H1 (cell line): ENCODE measurements around the gene PDK2. TPM values are rescaled to one million over a fixed set of nuclear protein-coding genes. Genes with fewer than 3 reads are reported as not detected.

Experiments
- CTCF ChIA-PET: fragments of 300-600 bp; sonication (Branson Sonifier 250); formaldehyde crosslinking; loops from one replicate; lab custom pipeline; 2021; ENCODE audit not compliant: partially characterized antibody; lab: Charles Lee
- POLR2A ChIA-PET: fragments of 300-600 bp; sonication (Branson Sonifier 250); formaldehyde crosslinking; loops from one replicate; lab custom pipeline; 2021; ENCODE audit warnings: inconsistent platforms; ENCODE audit not compliant: partially characterized antibody; lab: Charles Lee
- DNase-seq, 2 experiments: peaks; one replicate each; pipeline versions ENCODE4 v3.0.0 to v3.0.0-alpha.2; 2010 to 2022; ENCODE audit warnings: low spot score in 2 of 2, low read depth in 1 of 2, mixed read lengths in 1 of 2
- FAIRE-seq: peaks from 2 replicates; lab custom pipeline; 2011; peaks lifted over from hg19 to GRCh38; lab: Jason Lieb, UNC
- H2AFZ ChIP-seq: 2 replicates; pipeline ENCODE4 v1.8.1; 2012; ENCODE audit warnings: low read length, inconsistent platforms
- H2AK5ac ChIP-seq: 2 replicates; pipeline ENCODE4 v1.6.1; 2013; ENCODE audit warnings: low read depth, low read length
- H2BK120ac ChIP-seq: replicated peaks from 2 replicates; pipeline ENCODE3; 2013; ENCODE audit warnings: low read depth, low read length, inconsistent platforms
- H2BK12ac ChIP-seq: 2 replicates; pipeline ENCODE4 v1.6.1; 2013; ENCODE audit warnings: low read depth, low read length
- H2BK15ac ChIP-seq: 2 replicates; pipeline ENCODE4 v1.6.1; 2013; ENCODE audit warnings: low read length
- H2BK20ac ChIP-seq: 2 replicates; pipeline ENCODE4 v1.6.1; 2013; ENCODE audit warnings: low read length
- H2BK5ac ChIP-seq: 2 replicates; pipeline ENCODE4 v1.6.1; 2013; ENCODE audit warnings: low read depth, low read length
- H3K14ac ChIP-seq: 2 replicates; pipeline ENCODE4 v1.6.1; 2013; ENCODE audit warnings: inconsistent platforms; ENCODE audit not compliant: insufficient read length
- H3K18ac ChIP-seq: 2 replicates; pipeline ENCODE4 v1.6.1; 2013; ENCODE audit warnings: low read length; ENCODE audit errors: extremely low read depth
- H3K23ac ChIP-seq: 2 replicates; pipeline ENCODE4 v1.6.1; 2013; ENCODE audit warnings: inconsistent platforms; ENCODE audit not compliant: insufficient read length
- H3K23me2 ChIP-seq: 2 replicates; pipeline ENCODE4 v1.6.1; 2013; ENCODE audit warnings: low read depth, low read length
- H3K27ac ChIP-seq: 2 replicates; pipeline ENCODE4 v1.6.1; 2011; ENCODE audit warnings: low read depth, low read length, inconsistent platforms
- H3K27me3 ChIP-seq, 4 experiments: replicated peaks in 1 of 4; 1 replicate in 1 of 4; 2 replicates in 3 of 4; pipeline versions ENCODE4 v1.6.1 to v1.8.1; 2011 to 2013; ENCODE audit warnings: low read length in 3 of 4, mild to moderate bottlenecking in 3 of 4, inconsistent platforms in 2 of 4, mixed read lengths in 2 of 4, moderate library complexity in 1 of 4; ENCODE audit not compliant: control insufficient read depth in 3 of 4, insufficient read depth in 3 of 4; ENCODE audit errors: extremely low read depth in 1 of 4
- H3K36me3 ChIP-seq, 4 experiments: 2 replicates each; pipeline versions ENCODE4 v1.6.1 to v1.8.1; 2011 to 2013; ENCODE audit warnings: mild to moderate bottlenecking in 4 of 4, low read length in 3 of 4, moderate library complexity in 2 of 4, control low read depth in 1 of 4, inconsistent platforms in 1 of 4; ENCODE audit not compliant: insufficient read depth in 4 of 4, control insufficient read depth in 2 of 4
- H3K4ac ChIP-seq: replicated peaks from 2 replicates; pipeline ENCODE3; 2013; ENCODE audit warnings: low read length, low read depth, mixed read lengths, inconsistent platforms; ENCODE audit not compliant: insufficient read length
- H3K4me1 ChIP-seq, 4 experiments: replicated peaks in 1 of 4; 1 replicate in 1 of 4; 2 replicates in 3 of 4; pipeline versions ENCODE4 v1.6.1 to v1.8.1; 2011 to 2013; ENCODE audit warnings: low read length in 3 of 4, inconsistent platforms in 2 of 4, mixed read lengths in 1 of 4; ENCODE audit not compliant: insufficient read depth in 4 of 4, control insufficient read depth in 3 of 4
- H3K4me2 ChIP-seq, 2 experiments: 2 replicates each; pipeline versions ENCODE4 v1.6.1 to v1.8.1; 2011 to 2013; ENCODE audit warnings: low read depth in 2 of 2, low read length in 2 of 2, control low read depth in 1 of 2, inconsistent platforms in 1 of 2, mild to moderate bottlenecking in 1 of 2; ENCODE audit not compliant: insufficient read depth in 1 of 2
- H3K4me3 ChIP-seq, 4 experiments: fragments of 200-600, 300-600 bp in 1 of 4; sonication (generic), shearing (Covaris generic), sonication (Bioruptor Twin) in 1 of 4; 2 replicates each; pipeline versions ENCODE4 v1.5.1 to v1.8.1; 2011 to 2016; ENCODE audit warnings: low read length in 4 of 4, low read depth in 3 of 4, control low read depth in 2 of 4, inconsistent platforms in 2 of 4, mild to moderate bottlenecking in 2 of 4, mixed read lengths in 1 of 4, moderate library complexity in 1 of 4; ENCODE audit not compliant: insufficient read depth in 2 of 4; ENCODE audit errors: extremely low read depth in 1 of 4
- H3K56ac ChIP-seq: replicated peaks from 2 replicates; pipeline ENCODE3; 2013; ENCODE audit warnings: low read depth, mild to moderate bottlenecking, mixed read lengths, low read length, inconsistent platforms; ENCODE audit not compliant: insufficient read length
- H3K79me1 ChIP-seq: 2 replicates; pipeline ENCODE4 v1.6.1; 2013; ENCODE audit warnings: low read depth, low read length, control low read depth
- H3K79me2 ChIP-seq, 2 experiments: 2 replicates each; pipeline versions ENCODE4 v1.6.1 to v1.8.1; 2012 to 2013; ENCODE audit warnings: low read length in 2 of 2, mild to moderate bottlenecking in 2 of 2, inconsistent platforms in 1 of 2; ENCODE audit not compliant: insufficient read depth in 2 of 2, control insufficient read depth in 1 of 2
- H3K9ac ChIP-seq, 4 experiments: replicated peaks in 1 of 4; 1 replicate in 1 of 4; 2 replicates in 3 of 4; pipeline versions ENCODE4 v1.6.1 to v1.8.1; 2011 to 2013; ENCODE audit warnings: low read depth in 3 of 4, low read length in 3 of 4, control low read depth in 2 of 4, mild to moderate bottlenecking in 2 of 4, moderate library complexity in 2 of 4, inconsistent platforms in 1 of 4; ENCODE audit errors: extremely low read depth in 1 of 4
- H3K9me3 ChIP-seq, 2 experiments: 2 replicates each; pipeline versions ENCODE4 v1.6.1 to v1.8.1; 2012 to 2013; ENCODE audit warnings: mild to moderate bottlenecking in 2 of 2, moderate library complexity in 2 of 2, control low read depth in 1 of 2, inconsistent platforms in 1 of 2, low read depth in 1 of 2, low read length in 1 of 2, mixed read lengths in 1 of 2; ENCODE audit not compliant: insufficient read depth in 2 of 2
- H4K20me1 ChIP-seq, 2 experiments: replicated peaks in 1 of 2; 2 replicates each; pipeline versions ENCODE3 to v1.8.1; 2011 to 2013; ENCODE audit warnings: inconsistent platforms in 2 of 2, low read length in 2 of 2, mild to moderate bottlenecking in 1 of 2; ENCODE audit not compliant: insufficient read depth in 2 of 2, control insufficient read depth in 1 of 2
- H4K5ac ChIP-seq: 2 replicates; pipeline ENCODE4 v1.6.1; 2013; ENCODE audit warnings: low read length, low read depth, mixed read lengths, inconsistent platforms; ENCODE audit not compliant: insufficient read length
- H4K8ac ChIP-seq: 2 replicates; pipeline ENCODE4 v1.8.0; 2013; ENCODE audit warnings: mild to moderate bottlenecking, moderate library complexity, low read length, inconsistent platforms; ENCODE audit not compliant: insufficient read depth; ENCODE audit errors: extremely low read depth
- H4K91ac ChIP-seq: replicated peaks from 2 replicates; pipeline ENCODE3; 2013; ENCODE audit warnings: low read length, mixed read lengths, inconsistent platforms; ENCODE audit not compliant: insufficient read length
- NANOG ChIP-seq: IDR thresholded peaks from 2 replicates; pipeline ENCODE4 v1.6.1; 2011; ENCODE audit warnings: low read length, low read depth, mild to moderate bottlenecking, inconsistent platforms; ENCODE audit not compliant: insufficient read depth, poor library complexity, severe bottlenecking
- RBBP5 ChIP-seq: IDR thresholded peaks from 2 replicates; pipeline ENCODE4 v1.7.1; 2012; ENCODE audit warnings: low read depth, mild to moderate bottlenecking, inconsistent platforms, low read length, moderate library complexity, borderline replicate concordance
- SP1 ChIP-seq: IDR thresholded peaks from 2 replicates; pipeline ENCODE4 v1.6.1; 2011; ENCODE audit warnings: low read depth, low read length
- TBP ChIP-seq: IDR thresholded peaks from 2 replicates; pipeline ENCODE4 v1.6.1; 2011; ENCODE audit warnings: low read depth, low read length, improper control_type of control experiment
- WGBS, 2 experiments: shearing (Covaris generic) in 1 of 2; methylation state at CpG; one replicate each; pipeline versions ENCODE4 v1.1.6 to v1.1.7; 2013 to 2015; ENCODE audit warnings: low lambda C conversion rate in 2 of 2, mixed read lengths in 2 of 2, inconsistent platforms in 1 of 2, low coverage in 1 of 2, missing lambda C conversion rate in 1 of 2; ENCODE audit not compliant: insufficient replicate concordance in 2 of 2, insufficient coverage in 1 of 2, insufficient read length in 1 of 2; ENCODE audit errors: extremely low coverage in 1 of 2, missing lambda C conversion rate in 1 of 2; 5-methylcytosine and 5-hydroxymethylcytosine counted together
- polyA plus RNA-seq, 7 experiments: library from polyadenylated mRNA; depleted of rRNA in 3 of 7; stranded (reverse) in 5 of 7; unstranded in 2 of 7; fragments of >200 nt in 5 of 7; fragments of 200-250 nt in 2 of 7; gene quantifications; 1 replicate in 5 of 7; 2 replicates in 1 of 7; 4 replicates in 1 of 7; pipeline versions ENCODE4 v1.2.1 to v1.2.3, GENCODE V29; 2011 to 2013; ENCODE audit warnings: missing spikeins in 2 of 7, mixed read lengths in 2 of 7
- total RNA-seq: library from RNA; stranded (reverse); fragmentation: NEBNext Ultra II Directional; extraction: Animal tissue kit (Norgen Biotek cat#: 25700); gene quantifications from 2 replicates; pipeline ENCODE4 v1.2.1, GENCODE V29; 2021
- TF ChIP-seq, protein P1 (sequence below): IDR thresholded peaks from 2 replicates; pipeline ENCODE4 v1.6.1; 2012; ENCODE audit warnings: low read length, inconsistent platforms

PDK2 gene
- total and polyA plus RNA-seq, 2 of the 8 experiments (the other 6 are each of a cell fraction or from before 2014, with no cell fraction given), result 18.3 to 121 TPM

DNA sequence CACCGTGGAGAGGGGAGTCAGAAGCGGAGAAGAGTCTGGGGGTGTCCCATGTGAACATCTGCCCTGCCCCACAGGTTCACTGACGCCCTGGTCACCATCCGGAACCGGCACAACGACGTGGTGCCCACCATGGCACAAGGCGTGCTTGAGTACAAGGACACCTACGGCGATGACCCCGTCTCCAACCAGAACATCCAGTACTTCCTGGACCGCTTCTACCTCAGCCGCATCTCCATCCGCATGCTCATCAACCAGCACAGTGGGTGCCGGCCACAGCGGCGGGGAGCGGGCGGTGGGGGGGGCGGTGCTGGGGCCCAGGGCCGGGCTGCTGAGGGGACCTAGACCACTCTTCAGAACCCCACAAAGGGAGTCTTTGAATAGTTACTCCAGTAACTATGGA lies 10.7 kb downstream of the PDK2 start:
- H2BK20ac ChIP-seq, result no peak overlapping the region
- H4K5ac ChIP-seq, result no peak overlapping the region
- POLR2A ChIA-PET, result no interaction called here
- CTCF ChIA-PET, result interaction anchor here (23.0 kb wide), 1 partner anchor 8 kb away, joined by 412 read pairs; the partner anchor contains the start of gene PDK2
- H3K27ac ChIP-seq, result no peak overlapping the region
- no peaks in the 10 kb centered on the region; a peak in 1 of 7 replicates for H3K27me3 ChIP-seq
- DNase-seq (no peak), FAIRE-seq (no peak)
- H3K18ac ChIP-seq, result no peak overlapping the region
- no peak overlapping the region for H2BK15ac ChIP-seq
- peaks cover 2% of the 10 kb centered on the region in 2 experiments for H4K20me1 ChIP-seq
- H3K56ac ChIP-seq, result no peak overlapping the region
- H3K4me3 ChIP-seq, result no peak overlapping the region
- H2BK5ac ChIP-seq, result no peak overlapping the region
- H3K9ac ChIP-seq, result no peak overlapping the region
- H3K4me2 ChIP-seq, result no peak overlapping the region
- no peak overlapping the region for H3K23ac ChIP-seq
- no peaks in the 10 kb centered on the region; the same call in 1 of the 2 replicates for H3K79me1 ChIP-seq
- no peak overlapping the region for H4K8ac ChIP-seq
- H3K23me2 ChIP-seq, result 0 out of 2 replicates have a peak, but pooled peaks cover 5% of the 10 kb centered on the region
- H3K36me3 ChIP-seq, result no peaks in the 10 kb centered on the region; a peak in 2 of 8 replicates
- no peak overlapping the region for H3K14ac ChIP-seq
- H3K9me3 ChIP-seq, result no peaks in the 10 kb centered on the region
- H2BK120ac ChIP-seq, result no peak overlapping the region
- WGBS, 2 experiments, result 95% methylated on average over 21 of the region's 21 CpGs; no CpG with 5 or more reads in 1 of the 2 experiments
- H2BK12ac ChIP-seq, result no peak overlapping the region
- no peak overlapping the region for H2AK5ac ChIP-seq
- TF ChIP-seq SP1 (no peak), RBBP5 (no peak), TBP (no peak), NANOG (no peak)
- TF ChIP-seq, protein P1, sequence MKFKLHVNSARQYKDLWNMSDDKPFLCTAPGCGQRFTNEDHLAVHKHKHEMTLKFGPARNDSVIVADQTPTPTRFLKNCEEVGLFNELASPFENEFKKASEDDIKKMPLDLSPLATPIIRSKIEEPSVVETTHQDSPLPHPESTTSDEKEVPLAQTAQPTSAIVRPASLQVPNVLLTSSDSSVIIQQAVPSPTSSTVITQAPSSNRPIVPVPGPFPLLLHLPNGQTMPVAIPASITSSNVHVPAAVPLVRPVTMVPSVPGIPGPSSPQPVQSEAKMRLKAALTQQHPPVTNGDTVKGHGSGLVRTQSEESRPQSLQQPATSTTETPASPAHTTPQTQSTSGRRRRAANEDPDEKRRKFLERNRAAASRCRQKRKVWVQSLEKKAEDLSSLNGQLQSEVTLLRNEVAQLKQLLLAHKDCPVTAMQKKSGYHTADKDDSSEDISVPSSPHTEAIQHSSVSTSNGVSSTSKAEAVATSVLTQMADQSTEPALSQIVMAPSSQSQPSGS, result no peak
- TF ChIP-seq, all 59 proteins: peak for 0
- Histone ChIP-seq H3K79me2 (no peaks in the 10 kb centered on the region), H3K4me1 (peaks cover 0 to 16% (median 11%) of the 10 kb centered on the region in 4 experiments; a peak in 6 of 7 replicates), H2AFZ (no peak overlapping the region), H3K4ac (no peak overlapping the region), H4K91ac (no peak overlapping the region)
